ENCODE measurements around the gene ANKRD2.

The ANKRD2 gene

DNA sequence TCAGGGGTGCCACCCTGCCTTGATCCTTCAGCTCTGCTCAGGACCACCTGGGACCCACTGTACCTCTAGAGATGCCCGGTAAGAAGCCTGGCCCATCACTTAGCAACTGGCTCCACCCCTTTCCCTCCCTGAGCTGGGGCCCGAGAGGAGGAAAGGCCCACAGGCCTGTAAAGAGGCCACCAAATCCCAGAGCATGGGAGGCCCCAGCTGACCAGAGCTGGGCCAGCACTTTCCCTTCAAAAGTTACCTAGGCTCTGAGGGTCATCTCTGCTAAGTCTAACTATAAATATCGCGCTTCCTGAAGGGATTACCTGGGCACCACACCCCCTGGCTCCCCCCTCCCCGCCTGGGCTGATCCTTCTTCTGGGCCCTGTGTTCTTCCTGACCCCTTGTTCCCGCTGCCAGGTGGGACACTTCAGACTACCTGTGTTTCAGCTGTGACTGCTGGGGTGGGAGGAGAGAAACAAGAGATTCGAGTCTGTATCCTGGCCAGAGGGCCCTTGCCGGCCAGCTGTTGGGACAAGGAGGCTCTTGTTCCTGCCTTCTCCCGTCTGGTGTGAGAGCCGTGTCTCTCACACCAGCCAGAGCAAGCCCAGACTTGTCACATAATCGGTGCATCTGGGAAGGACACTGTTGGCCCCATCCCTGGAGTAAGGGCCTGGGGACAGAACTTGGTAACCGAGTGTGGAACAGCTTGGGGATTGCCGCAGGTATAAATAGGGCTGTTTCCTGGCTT is 22.8 kb upstream of the ANKRD2 start:
- Histone ChIP-seq H3K9me2 (replicated peaks; ENCODE audit: low read depth, low read length) (no peaks in the 10 kb centered on the region), H3F3A (ENCODE audit: low read depth) (no peaks in the 10 kb centered on the region), H3K9me3 (ENCODE audit: insufficient read depth, low read depth, low read length) (no peaks in the 10 kb centered on the region), H3K4me3 (ENCODE audit: low read length, poor library complexity, severe bottlenecking) (no peak overlapping the region), H3K4me2 (ENCODE audit: low read depth, low read length, poor library complexity, severe bottlenecking) (no peak overlapping the region), H3K36me3 (ENCODE audit: insufficient read depth, low read length) (no peaks in the 10 kb centered on the region), H3K27me3 (ENCODE audit: insufficient read depth, low read length, poor library complexity, severe bottlenecking) (no peaks in the 10 kb centered on the region), H3K4me1 (ENCODE audit: insufficient read depth, low read length, poor library complexity, severe bottlenecking) (no peaks in the 10 kb centered on the region), H4K20me1 (ENCODE audit: insufficient read depth, low read length, poor library complexity, severe bottlenecking) (no peaks in the 10 kb centered on the region), H3K9ac (ENCODE audit: low read depth, low read length, poor library complexity, severe bottlenecking) (no peak overlapping the region), H3K79me2 (ENCODE audit: insufficient read depth, low read length) (no peaks in the 10 kb centered on the region), H2AFZ (ENCODE audit: low read length) (no peak overlapping the region)
- TF ChIP-seq, protein P1, sequence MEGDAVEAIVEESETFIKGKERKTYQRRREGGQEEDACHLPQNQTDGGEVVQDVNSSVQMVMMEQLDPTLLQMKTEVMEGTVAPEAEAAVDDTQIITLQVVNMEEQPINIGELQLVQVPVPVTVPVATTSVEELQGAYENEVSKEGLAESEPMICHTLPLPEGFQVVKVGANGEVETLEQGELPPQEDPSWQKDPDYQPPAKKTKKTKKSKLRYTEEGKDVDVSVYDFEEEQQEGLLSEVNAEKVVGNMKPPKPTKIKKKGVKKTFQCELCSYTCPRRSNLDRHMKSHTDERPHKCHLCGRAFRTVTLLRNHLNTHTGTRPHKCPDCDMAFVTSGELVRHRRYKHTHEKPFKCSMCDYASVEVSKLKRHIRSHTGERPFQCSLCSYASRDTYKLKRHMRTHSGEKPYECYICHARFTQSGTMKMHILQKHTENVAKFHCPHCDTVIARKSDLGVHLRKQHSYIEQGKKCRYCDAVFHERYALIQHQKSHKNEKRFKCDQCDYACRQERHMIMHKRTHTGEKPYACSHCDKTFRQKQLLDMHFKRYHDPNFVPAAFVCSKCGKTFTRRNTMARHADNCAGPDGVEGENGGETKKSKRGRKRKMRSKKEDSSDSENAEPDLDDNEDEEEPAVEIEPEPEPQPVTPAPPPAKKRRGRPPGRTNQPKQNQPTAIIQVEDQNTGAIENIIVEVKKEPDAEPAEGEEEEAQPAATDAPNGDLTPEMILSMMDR (conservative IDR thresholded peaks at IDR 0.05; ENCODE audit: low read length), result no peak
- TF ChIP-seq EZH2phosphoT487 (IDR thresholded peaks at IDR 0.05; ENCODE audit: borderline replicate concordance), result no peak

DNA sequence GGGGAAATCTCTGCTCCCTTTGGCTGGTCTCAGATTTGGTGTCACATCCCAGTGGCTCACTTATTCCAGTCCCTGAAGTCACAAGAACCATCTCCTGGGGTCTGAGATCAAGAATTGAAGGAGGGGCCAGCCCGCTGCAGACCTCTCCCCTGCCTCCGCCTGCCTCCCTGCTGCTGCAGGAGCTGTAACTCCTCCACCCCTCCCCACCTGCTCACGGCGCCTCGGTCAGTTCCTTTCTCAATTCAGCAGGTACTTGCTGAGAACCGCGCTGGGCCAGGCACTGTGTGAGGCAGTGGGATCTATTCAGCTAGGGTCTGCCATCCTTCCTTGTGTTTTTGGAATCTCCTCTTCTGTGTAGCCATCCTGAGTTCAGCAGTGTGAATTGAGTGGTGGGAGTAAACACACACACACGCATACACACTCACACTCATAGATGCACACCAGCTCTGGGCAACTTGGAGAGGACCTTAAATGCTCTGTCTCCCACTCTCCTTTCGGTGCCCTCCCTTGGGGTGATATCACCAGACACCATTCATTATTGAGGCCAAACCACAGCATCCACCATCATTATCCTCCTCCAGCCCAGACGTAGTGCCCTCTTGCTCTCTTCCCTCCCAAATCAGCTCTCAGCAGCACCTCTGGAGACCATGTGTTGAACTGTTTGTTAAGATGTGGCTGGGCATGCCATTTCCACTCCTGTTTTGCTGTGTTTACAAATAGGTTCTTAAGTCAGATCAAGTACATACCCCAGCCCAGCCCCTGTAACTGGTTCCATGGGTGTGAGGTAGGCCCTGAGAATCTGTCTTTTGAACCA is 22.0 kb upstream of the ANKRD2 start:
- Histone ChIP-seq H3F3A (ENCODE audit: low read depth) (no peaks in the 10 kb centered on the region), H3K27me3 (ENCODE audit: insufficient read depth, low read length, poor library complexity, severe bottlenecking) (no peaks in the 10 kb centered on the region), H3K9me3 (ENCODE audit: insufficient read depth, low read depth, low read length) (no peaks in the 10 kb centered on the region), H3K36me3 (ENCODE audit: insufficient read depth, low read length) (no peaks in the 10 kb centered on the region), H3K9ac (ENCODE audit: low read depth, low read length, poor library complexity, severe bottlenecking) (no peak overlapping the region), H2AFZ (ENCODE audit: low read length) (no peak overlapping the region), H4K20me1 (ENCODE audit: insufficient read depth, low read length, poor library complexity, severe bottlenecking) (no peaks in the 10 kb centered on the region), H3K79me2 (ENCODE audit: insufficient read depth, low read length) (no peaks in the 10 kb centered on the region), H3K4me3 (ENCODE audit: low read length, poor library complexity, severe bottlenecking) (no peak overlapping the region), H3K4me2 (ENCODE audit: low read depth, low read length, poor library complexity, severe bottlenecking) (no peak overlapping the region), H3K9me2 (replicated peaks; ENCODE audit: low read depth, low read length) (no peaks in the 10 kb centered on the region), H3K4me1 (ENCODE audit: insufficient read depth, low read length, poor library complexity, severe bottlenecking) (no peaks in the 10 kb centered on the region)
- TF ChIP-seq, protein P1 (conservative IDR thresholded peaks at IDR 0.05; ENCODE audit: low read length), result no peak; the same call in 1 of the 2 replicates
- no peak for TF ChIP-seq EZH2phosphoT487 (IDR thresholded peaks at IDR 0.05; ENCODE audit: borderline replicate concordance)

- no peak overlapping the region for H3K4me2 ChIP-seq (ENCODE audit: low read depth, low read length, poor library complexity, severe bottlenecking)
- no peaks in the 10 kb centered on the region for H3K27me3 ChIP-seq (ENCODE audit: insufficient read depth, low read length, poor library complexity, severe bottlenecking)
- H3K9ac ChIP-seq (ENCODE audit: low read depth, low read length, poor library complexity, severe bottlenecking), result no peak overlapping the region
- no peaks in the 10 kb centered on the region for H3F3A ChIP-seq (ENCODE audit: low read depth)
- no peaks in the 10 kb centered on the region for H3K79me2 ChIP-seq (ENCODE audit: insufficient read depth, low read length)
- H3K4me3 ChIP-seq (ENCODE audit: low read length, poor library complexity, severe bottlenecking), result no peak overlapping the region
- no peaks in the 10 kb centered on the region for H4K20me1 ChIP-seq (ENCODE audit: insufficient read depth, low read length, poor library complexity, severe bottlenecking)
- no peaks in the 10 kb centered on the region for H3K9me3 ChIP-seq (ENCODE audit: insufficient read depth, low read depth, low read length)
- no peaks in the 10 kb centered on the region for H3K36me3 ChIP-seq (ENCODE audit: insufficient read depth, low read length)
- no peaks in the 10 kb centered on the region for H3K9me2 ChIP-seq (replicated peaks; ENCODE audit: low read depth, low read length)
- TF ChIP-seq, protein P1 (conservative IDR thresholded peaks at IDR 0.05; ENCODE audit: low read length), result no peak
- no peak for TF ChIP-seq EZH2phosphoT487 (IDR thresholded peaks at IDR 0.05; ENCODE audit: borderline replicate concordance)
- H3K4me1 ChIP-seq (ENCODE audit: insufficient read depth, low read length, poor library complexity, severe bottlenecking), result no peaks in the 10 kb centered on the region
- H2AFZ ChIP-seq (ENCODE audit: low read length), result no peak overlapping the region
These were observed 21.3 kb upstream of the ANKRD2 start for GRCh38 chr10:97551271-97551670.

Data from Loucy (cell line).